ENCODE data around the gene SYNE1. TPM values are rescaled to one million over a fixed set of nuclear protein-coding genes. Genes with fewer than 3 reads are reported as not detected.

Gene SYNE1
- total RNA-seq, 1 donor from 2014 or later, result 17.4 TPM

GRCh38 chr6:152318278-152318677 lies 318.9 kb downstream of the SYNE1 start:
- H3K4me3 ChIP-seq (ENCODE audit: low read depth, low read length), result no peak overlapping the region
- DNase-seq (ENCODE audit: low read depth), result no peak
- TF ChIP-seq CTCF (conservative IDR thresholded peaks at IDR 0.05; ENCODE audit: low read depth, low read length), result no peak

GRCh38 chr6:152316024-152316423 lies 321.1 kb downstream of the SYNE1 start:
- H3K4me3 ChIP-seq (ENCODE audit: low read depth, low read length), result no peak overlapping the region
- no peak for DNase-seq (ENCODE audit: low read depth)
- no peak for TF ChIP-seq CTCF (conservative IDR thresholded peaks at IDR 0.05; ENCODE audit: low read depth, low read length)

GRCh38 chr6:152314483-152314832 lies 322.7 kb downstream of the SYNE1 start:
- H3K4me3 ChIP-seq (ENCODE audit: low read depth, low read length), result no peak overlapping the region
- no peak for DNase-seq (ENCODE audit: low read depth)
- TF ChIP-seq CTCF (conservative IDR thresholded peaks at IDR 0.05; ENCODE audit: low read depth, low read length), result no peak

GRCh38 chr6:152313542-152314482 lies 323.4 kb downstream of the SYNE1 start:
- H3K4me3 ChIP-seq (ENCODE audit: low read depth, low read length), result no peak overlapping the region
- TF ChIP-seq CTCF (conservative IDR thresholded peaks at IDR 0.05; ENCODE audit: low read depth, low read length), result no peak
- DNase-seq (ENCODE audit: low read depth), result no peak

GRCh38 chr6:152312434-152312833 lies 324.7 kb downstream of the SYNE1 start:
- DNase-seq (ENCODE audit: low read depth), result no peak
- TF ChIP-seq CTCF (conservative IDR thresholded peaks at IDR 0.05; ENCODE audit: low read depth, low read length), result no peak
- no peak overlapping the region for H3K4me3 ChIP-seq (ENCODE audit: low read depth, low read length)

GRCh38 chr6:152310371-152310954 lies 326.7 kb downstream of the SYNE1 start:
- no peak for TF ChIP-seq CTCF (conservative IDR thresholded peaks at IDR 0.05; ENCODE audit: low read depth, low read length)
- no peak for DNase-seq (ENCODE audit: low read depth)

More at GRCh38 chr6:152310371-152310954, 326.7 kb downstream of the SYNE1 start:
- no peak overlapping the region for H3K4me3 ChIP-seq (ENCODE audit: low read depth, low read length)

Data from epithelial cell of proximal tubule (primary cell).